RCC 7860 (cell line): ENCODE results near the gene RAD23B.
A peak's percentile ranks its signal among the peaks of the same experiment; 100 is the strongest.

ENCODE experiments used
- DNase-seq: peaks from one replicate; pipeline ENCODE4 v3.0.0-alpha.2; 2015; ENCODE audit warnings: low spot score
- FAIRE-seq: peaks from 2 replicates; lab custom pipeline; 2012; peaks lifted over from hg19 to GRCh38; lab: Jason Lieb, UNC

The RAD23B gene

GRCh38 chr9:107367727-107368502 is 84.8 kb downstream of the RAD23B start:
- peak; percentile 51 for DNase-seq
- no peak for FAIRE-seq

- FAIRE-seq = no peak
- DNase-seq = no peak
Measured at GRCh38 chr9:107368696-107369095, 85.6 kb downstream of the RAD23B start.

GRCh38 chr9:107373809-107374208 is 90.7 kb downstream of the RAD23B start:
- no peak for FAIRE-seq
- DNase-seq = peak; percentile 14

- no peak for FAIRE-seq
Measured at GRCh38 chr9:107375001-107375400, 91.9 kb downstream of the RAD23B start.

GRCh38 chr9:107375651-107376369 is 92.7 kb downstream of the RAD23B start:
- FAIRE-seq (no peak), DNase-seq (no peak)

More at GRCh38 chr9:107375001-107375400, 91.9 kb downstream of the RAD23B start:
- no peak for DNase-seq

GRCh38 chr9:107378006-107378405 is 94.9 kb downstream of the RAD23B start:
- FAIRE-seq (no peak), DNase-seq (no peak)
